NT2/D1 (cell line): ENCODE data around the gene ATP13A5.

ENCODE experiments used
- SUZ12 ChIP-seq: IDR thresholded peaks from 2 replicates; pipeline ENCODE4 v1.6.1; 2011; ENCODE audit not compliant: insufficient read length, insufficient read depth; ENCODE audit errors: extremely low read depth
- YY1 ChIP-seq: IDR thresholded peaks from 2 replicates; pipeline ENCODE4 v1.6.1; 2011; ENCODE audit not compliant: insufficient read length, insufficient read depth

GRCh38 chr3:193241716-193242115, 136.8 kb downstream of the ATP13A5 start:
- TF ChIP-seq YY1 = no peak
- TF ChIP-seq SUZ12 = no peak
